ENCODE results near the gene SNX30.

Gene SNX30

DNA sequence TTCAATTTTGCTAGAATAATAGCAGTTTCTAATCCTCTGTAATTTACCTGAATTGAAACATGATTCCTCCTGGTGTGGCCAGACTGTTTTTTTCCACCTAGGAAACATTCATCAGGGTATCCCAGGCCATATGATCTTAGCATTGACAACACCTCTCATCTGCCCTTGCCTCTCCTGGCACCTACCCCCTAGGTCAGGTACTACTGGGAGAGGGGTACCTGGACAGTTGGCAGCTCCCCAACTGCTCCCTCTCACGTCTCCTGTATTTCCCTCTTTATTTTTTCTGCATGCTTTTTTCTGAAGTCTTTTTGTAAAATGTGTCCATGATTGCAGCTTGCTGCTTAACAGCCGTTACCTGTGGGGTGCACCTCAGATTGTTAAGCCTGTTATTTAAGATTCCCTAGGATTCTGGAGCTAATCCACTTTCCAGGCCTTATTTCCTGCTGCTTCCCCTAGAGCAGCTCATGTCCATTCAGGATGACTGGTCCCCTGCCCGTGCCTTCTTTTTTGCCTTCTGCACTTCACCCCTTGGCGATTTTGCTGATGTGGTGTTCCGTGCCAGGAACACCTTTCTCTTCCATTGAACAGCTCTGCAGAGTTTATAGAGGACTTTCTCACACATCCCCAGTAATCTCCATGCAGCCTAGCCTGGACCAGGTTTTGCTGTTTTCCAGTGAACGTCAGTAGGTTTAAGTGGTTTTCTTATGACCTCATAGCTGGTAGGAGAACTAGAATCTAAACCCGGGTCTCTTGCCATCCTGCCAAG lies 33.6 kb downstream of the SNX30 start:
- no peak for DNase-seq

DNA sequence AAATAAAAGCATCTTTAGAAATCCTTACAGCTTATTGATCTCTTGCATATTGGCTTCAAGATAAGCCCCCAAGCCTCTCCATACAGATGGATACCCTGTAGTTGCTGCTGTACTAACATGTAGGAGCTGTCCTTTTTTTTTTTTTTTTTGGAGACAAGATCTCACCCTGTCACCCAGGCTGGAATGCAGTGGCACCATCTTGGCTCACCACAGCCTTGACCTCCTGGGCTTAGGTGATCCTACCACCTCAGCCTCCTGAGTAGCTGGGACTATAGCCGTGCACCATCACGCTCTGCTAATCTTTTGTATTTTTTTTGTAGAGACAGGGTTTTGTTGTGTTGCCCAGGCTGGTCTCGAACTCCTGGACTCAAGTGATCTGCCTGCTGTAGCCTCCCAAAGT lies 35.4 kb downstream of the SNX30 start:
- no peak for DNase-seq

DNA sequence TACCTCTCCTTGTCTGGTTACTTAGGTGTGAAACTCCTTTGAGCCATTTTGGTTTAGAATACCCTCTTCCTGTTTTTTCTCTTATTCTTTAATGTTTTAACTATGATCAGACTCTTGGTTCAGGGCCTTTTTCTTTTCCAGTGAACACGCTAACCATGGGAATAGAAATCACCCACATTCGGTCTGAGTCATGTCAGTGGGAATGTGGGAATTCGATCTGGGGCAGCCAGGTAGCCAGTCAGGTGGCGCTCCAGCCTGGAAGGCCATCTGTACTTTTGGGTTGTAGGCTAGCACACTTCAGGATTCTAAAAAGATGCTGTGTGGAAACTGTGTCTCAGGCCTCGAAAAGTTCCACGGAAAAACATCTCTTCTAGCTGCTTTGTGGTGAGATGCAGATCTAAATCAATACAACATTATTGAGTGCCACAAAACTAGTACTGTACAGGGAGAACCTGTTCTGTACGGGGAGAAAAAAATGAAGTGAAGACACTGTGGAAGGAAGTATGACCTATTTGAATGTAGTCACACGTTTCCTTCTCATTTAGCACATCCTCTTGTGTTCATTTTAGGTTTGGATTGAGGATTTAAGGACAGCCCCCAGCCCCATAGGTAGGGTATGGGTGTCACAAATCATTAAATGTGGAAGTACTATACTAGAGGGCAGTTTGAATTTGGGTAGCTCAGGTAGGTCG lies 36.4 kb downstream of the SNX30 start:
- DNase-seq = no peak

DNA sequence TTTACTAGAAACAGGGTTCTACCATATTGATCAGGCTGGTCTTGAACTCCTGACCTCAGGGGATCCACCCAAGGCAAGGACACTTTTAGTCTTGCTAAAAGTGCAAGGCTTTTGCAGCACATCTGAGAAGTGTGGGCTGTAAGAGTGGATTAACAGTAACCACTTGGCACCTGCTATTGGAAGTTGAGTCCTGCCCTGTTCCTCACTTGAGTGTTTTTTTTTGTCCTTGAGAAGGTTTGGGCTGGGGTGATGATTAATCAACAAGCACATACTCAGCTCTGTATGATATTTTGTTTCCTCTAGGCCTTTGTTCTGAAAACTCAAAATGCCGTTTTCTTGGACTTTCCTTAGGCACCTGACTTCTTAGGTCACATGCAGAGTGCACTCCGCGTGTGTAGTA lies 37.4 kb downstream of the SNX30 start:
- DNase-seq = no peak

DNA sequence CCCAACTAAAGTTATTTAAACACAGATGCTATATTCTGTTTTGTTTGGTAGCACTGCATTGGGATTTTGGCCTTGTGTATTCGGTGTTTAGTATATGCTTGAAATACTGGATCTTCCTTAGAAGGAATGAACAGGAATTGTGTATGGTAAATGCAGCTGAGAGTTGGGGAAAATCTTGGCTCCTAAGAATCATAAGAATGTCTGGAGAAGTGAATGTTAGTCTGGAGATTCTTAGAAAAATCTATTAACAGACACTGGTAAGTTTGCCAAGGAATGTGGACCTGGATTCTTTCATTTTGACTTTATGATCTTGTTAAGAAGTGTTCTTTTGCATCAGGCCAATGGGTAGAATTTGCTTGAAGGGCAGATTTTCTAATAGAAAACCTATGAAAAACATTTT lies 38.9 kb downstream of the SNX30 start:
- DNase-seq = no peak

DNA sequence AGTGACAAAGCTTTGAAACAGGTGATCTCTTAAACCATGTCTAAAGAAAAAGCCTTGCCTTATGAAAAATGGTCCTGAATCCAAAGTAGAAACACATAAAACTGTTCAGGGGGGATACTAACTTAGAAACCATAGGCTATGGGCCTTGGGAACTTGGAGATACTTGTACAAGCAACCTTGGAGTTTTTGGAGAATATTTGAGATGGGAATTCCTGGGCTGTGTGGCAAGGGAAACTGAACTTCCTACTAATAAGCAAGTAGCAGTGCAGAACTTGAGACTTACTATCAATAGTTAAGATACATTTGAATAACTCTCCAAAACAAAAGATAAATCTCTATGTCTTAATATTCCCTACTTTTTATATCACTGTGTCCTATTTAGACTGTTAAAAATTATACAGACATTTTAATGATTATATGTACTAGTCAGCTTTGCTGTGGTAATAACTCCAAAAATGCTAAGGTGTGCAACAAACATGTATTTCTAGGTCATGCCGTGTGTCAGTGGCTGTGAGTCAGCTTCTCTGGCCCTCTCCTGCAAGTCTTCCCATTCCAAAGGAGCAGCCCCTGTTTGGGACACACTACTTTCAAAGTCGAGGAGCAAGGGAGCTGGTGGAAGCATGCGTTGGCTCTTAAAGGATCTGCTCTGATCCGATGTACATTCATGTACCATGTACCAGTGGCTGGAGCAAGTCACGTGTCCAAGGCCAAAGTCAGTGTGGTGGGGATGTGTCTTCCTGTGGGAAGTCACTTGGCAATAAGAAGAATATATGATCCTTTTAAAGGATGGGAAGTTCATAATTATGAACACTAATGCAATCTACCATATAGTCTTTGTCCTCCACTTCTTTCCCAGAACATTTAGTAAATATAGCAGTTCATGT lies 39.6 kb downstream of the SNX30 start:
- DNase-seq = no peak

DNA sequence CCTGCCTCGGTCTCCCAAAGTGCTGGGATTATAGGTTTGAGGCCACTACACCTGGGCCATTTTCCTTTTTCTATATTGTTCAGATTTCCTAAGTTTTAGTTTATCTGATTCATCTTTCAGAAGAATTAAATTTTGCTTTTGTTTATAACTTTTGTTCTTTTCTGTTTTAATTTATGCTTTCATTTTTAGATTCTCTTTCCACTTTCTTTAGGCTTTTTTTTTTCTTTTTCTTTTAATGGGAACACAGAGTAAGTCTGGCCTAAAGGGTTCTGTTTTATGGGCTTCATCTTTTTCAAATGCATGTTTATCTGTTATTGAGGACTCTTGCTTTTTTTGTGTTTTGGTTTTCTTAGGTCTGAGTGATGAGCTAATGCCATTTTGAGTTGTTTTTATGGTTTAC lies 42.1 kb downstream of the SNX30 start:
- DNase-seq = no peak

DNA sequence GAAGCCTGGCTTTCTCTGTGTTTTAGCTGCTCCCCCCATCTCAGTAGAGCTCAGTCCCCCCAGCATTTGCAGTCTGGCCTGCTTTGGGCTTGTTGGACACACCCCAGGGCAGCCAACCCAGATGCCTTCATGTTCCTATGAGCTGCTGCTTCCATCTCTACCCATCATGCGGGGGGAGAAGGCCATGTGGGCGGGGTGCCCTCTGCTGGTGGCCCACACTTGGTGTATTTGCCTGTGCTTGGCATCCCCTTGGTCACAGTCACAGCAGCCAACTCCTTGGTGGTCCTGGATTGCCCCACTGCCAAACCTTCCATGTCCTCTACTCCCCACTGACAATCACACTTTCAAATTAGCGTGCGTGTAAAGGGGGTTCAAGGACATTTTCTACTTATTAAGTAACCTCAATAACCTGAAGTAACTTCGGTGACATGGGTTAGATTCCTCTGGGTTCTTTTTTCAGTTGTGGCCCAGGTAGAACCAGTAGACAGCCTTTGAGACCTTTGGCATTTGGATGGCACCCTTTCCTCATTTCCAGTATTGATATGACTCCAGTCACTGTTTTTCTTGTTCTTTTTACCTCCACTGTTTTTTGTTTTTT lies 42.8 kb downstream of the SNX30 start:
- DNase-seq = peak; percentile 73

DNA sequence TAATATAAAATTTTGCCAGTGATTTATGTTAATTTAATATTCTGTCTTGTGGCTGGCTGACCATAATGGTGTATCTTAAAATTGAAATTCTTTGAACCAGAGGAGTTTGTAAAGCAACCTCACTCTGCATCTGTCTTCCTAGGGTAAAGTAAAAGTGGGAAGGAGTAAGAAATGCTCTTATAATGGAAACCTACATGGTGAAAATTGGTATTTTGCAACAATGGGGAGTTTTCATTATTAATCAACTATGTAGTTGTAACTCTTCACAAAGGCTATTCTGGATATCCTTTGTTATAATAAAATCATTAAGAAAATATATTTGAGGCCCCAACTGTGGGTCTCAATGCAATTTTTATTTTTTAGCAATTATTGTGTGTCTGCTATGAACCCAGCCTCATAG lies 44.2 kb downstream of the SNX30 start:
- DNase-seq = no peak

DNA sequence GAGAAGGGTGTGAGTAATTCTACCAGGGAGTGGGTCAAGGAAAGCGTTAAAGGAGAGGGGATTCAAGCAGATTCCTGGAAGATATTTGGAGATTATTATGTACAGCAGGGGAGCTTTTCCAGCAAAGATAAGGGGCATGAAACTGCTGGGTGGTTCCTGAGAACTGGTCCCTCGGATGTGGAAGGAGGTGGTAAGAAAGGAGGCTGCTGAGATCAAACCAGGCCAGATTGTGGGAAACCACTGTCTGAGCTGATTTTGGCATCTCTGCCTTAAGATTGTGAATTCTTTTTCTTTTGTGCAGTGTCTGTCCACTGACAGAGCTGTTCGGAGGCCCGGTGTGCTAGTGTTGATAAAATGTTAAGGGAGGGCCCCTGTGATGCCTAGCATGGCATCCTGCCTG lies 45.4 kb downstream of the SNX30 start:
- no peak for DNase-seq

DNA sequence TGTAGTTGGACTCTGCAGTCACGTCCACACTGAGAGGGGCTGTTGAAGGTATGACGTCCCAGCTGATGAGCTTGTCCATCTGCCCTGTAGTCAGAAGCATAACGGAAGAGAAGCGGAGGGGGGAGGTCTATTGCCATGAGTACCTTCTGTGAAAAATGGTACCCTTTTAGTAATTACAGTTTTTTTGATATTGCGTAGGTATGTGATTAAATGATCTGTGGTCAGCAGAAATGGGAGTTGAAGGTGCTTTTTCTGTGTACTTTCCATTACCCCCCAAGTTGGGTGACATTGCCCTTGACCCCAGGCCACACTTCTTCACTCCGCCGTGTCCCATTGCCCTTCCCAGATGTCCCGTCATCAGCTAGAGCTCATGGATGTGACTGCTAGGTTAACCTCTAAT lies 45.9 kb downstream of the SNX30 start:
- no peak for DNase-seq

DNA sequence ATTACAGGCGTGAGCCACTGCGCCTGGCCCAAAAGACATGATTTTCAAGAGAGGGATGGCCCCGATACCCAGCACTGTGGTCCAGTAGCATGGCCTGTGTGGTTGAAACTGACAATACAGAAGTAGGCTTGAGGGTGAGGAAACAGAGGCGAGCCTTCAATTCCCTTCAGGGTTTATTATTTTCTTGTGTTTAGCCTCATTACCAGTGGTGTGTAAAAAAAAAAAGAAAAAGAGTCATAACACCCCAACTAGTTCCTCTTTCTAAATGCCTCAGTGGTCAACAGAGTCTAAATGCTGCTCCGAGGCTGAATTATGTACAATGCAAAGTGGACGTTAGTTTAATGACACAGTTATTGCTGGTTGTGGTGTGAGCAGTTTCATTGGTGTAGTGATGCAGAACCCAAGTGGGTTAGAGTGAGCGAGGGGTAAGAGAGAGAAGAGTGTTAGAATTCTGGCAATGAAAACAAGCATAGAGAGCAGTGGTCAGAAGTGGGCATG lies 58.8 kb downstream of the SNX30 start:
- DNase-seq = no peak

DNA sequence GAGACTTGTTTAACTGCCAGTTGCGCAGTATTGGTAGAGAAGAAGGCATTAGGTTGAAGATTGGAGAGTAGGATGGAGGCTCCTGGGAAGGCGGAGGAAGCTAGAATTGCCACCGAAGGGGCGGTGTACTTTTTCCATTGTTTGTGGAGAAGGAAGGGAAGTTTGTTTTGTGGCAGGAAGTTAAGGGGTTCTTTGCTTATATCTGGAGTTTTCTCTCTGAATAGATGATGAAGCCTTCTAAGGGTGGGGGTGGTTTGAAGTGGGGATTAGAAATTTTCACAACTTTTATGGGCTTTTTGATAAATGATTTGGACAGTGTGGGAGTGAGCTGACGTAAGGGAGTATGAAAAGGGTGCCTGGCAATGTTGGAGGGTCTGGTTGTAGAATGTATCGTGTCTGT lies 59.3 kb downstream of the SNX30 start:
- no peak for DNase-seq

DNA sequence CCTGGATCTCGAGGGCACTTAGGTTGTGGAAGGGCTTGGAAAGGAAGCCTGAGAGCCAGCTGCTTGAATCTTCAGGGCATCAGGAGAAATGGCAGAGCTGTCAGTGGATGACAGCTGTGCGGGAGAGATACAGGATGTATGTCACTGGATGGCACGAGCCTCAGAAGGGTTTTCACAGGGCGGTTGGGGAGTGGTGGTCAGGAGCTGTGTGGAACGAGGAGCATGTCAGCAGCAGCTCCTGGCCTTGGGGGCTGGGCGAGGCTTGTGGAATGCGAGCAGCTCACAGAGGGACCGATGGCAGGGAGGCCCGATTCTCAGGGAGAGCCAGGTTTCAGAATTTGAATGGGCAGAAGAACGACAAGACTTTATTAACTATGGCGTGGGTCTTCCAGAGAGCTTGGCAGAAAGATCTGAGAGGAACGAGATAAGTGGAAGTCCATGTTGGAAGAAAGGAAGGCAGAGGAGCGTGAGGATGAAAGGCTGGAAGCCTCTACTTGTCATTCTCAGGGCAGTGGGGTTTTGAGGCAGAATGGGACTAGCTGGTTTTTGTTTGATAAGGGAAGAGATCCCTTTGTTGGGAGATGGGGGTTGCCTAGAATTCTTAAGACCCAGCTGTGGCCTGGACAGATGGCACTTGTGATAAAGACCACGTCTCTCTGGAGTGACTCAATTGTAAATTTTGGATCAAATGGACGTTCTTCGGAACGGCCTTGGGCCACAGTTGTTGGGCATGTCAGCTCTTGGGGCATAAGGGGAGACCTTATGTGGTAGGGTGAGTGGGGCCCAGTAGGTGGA lies 60.3 kb downstream of the SNX30 start:
- no peak for DNase-seq

DNA sequence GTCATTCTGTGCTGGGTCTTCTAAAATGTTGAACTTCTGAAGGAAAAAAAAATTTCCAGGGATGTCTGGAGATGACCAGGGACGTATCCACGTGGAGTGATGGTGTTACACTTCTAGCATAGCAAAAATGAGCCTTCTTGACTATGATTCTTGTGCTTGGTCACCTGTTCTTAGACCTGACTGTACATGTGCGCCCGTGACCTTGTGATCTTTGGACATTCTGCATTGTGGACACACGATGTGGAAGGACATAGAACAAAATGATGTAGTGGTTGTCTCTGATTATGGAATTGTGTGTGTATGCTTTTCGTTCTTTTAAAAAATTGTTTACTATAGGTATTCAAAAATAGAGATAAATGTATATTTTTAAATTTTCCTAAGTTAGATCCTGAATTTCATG lies 61.0 kb downstream of the SNX30 start:
- DNase-seq = no peak

DNA sequence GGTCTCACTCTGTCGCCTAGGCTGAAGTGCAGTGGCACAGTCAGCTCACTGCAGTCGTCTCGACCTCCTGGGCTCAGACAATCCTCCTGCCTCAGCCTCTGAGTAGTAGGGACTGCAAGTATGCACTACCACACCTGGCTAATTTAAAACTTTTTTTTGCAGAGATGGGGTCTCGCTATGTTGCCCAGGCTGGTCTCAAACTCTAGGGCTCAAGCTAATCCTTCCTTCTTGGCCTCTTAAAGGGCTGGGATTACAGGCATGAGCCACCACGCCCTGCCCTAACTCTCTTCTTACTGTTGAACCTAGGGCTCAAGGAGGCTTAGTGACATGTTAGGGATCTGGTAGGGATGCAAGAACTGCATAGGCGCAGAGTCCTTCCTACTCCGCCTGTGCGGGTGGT lies 65.3 kb downstream of the SNX30 start:
- no peak for DNase-seq

DNA sequence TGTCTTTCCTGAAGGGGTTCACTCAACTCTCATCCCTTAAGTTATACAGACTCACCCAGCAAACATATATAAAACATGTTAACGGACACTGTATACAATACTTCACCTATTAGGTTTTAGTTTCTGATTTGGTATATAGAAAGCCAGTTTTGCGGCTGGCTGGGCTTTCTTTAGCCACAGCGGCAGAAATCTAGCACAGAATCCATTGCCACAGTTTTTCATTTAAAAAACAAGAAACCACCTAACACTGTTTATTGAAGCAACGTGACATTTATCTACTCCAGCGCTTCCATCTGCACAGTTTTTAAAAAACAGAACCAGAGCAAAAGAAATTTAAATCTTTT lies 67.3 kb downstream of the SNX30 start:
- no peak for DNase-seq

DNA sequence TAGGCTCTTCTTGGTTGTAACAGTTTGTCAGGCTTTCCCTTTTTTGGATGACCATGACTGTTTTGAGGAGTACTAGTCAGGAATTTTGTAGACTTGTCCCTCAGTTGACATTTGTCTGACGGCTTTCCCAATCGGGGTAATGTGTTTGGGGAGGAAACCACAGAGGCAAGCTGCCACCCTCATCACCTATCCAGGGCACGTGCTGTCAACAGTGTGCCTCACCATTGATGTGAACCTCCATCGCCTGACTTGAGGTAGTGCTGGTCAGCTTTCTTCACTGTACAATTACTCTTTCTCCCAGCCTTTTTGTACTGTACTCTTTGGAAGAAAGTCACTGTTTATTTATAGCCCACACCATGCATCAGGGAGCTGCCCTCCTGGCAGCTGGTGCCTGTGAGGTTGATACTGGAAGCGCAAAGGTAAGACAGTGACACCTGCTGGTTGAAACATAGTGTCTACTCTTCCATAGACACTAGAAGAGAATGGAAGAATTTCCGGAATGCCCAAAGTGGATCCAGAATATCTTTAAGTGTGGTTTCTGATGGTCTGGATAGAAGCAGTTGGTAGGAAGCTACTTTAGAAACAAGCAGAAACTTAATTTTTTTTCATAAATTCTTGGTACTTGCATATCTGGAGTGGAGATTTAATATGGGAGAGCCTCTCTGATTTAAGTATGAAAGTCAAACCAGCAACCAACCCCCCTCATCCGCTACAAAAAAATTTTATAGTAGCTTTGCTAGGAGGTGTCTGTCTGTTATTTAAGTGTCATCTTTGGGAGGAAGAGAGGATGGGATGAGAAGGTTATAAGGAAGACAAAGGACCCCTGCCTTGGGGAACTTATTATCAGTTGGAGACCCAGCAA lies 69.3 kb downstream of the SNX30 start:
- no peak for DNase-seq

DNA sequence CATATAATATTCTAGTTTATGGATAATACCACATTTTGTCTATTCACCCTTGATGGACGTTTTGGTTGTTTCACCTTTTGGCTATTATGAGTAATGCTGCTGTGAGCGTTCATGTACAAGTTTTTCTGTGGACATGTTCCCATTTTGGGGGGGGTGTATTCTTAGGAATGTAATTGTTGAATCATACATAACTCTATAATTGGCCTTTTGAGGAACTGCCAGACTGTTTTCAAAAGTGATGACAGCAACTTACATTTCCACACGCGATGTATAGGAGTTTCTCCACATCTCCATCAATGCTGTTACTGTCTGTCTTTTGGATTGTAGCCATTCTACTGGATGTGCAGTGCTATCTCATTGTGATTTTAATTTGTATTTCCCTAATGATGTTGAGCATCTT lies 70.3 kb downstream of the SNX30 start:
- no peak for DNase-seq

DNA sequence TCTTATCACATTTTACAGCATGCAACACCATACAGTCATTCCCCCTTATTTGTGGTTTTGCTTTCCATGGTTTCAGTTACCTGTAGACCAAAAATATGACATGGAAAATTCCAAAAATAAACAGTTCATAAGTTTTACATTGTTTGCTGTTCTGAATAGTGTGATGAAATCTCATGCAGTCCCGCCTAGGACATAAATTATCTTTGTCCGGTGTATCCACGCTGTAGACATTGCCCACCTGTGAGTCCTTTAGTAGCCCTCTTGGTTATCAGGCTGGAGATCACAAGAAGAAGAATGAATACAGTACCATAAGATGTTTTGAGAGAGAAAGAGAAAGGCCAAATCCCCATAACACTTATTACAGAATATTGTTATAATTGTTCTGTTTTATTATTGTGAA lies 72.1 kb downstream of the SNX30 start:
- DNase-seq = no peak

DNA sequence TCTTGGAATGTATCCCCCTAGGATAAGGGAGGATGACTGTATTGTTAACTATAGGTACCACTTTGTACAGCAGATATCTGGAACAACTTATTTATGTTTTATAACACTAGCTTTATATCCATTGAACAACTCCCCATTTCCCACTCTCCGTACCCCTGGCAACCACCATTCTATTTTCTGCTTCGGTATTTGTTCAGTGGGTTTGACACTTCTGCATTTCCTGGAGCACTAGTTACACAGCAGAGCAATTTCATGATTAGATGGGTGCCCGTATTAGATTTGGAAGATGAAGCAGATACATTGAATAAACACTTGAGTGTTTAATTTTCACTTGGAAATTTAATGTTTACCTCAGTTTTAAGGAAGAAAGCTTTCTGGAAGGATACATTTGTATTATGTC lies 72.7 kb downstream of the SNX30 start:
- no peak for DNase-seq

Data from activated CD4-positive, alpha-beta T cell treated with anti-CD3 and anti-CD28 coated beads for 1 hour (primary cell).